Suppressor macrophage treated with lipopolysaccharide for 1 hour (primary cell): ENCODE results near the gene TMEM95.

ENCODE experiments used
- DNase-seq, 3 donors: peaks; one replicate each; pipeline ENCODE4 v3.0.0-alpha.2; 2020 to 2022

The TMEM95 gene

DNA sequence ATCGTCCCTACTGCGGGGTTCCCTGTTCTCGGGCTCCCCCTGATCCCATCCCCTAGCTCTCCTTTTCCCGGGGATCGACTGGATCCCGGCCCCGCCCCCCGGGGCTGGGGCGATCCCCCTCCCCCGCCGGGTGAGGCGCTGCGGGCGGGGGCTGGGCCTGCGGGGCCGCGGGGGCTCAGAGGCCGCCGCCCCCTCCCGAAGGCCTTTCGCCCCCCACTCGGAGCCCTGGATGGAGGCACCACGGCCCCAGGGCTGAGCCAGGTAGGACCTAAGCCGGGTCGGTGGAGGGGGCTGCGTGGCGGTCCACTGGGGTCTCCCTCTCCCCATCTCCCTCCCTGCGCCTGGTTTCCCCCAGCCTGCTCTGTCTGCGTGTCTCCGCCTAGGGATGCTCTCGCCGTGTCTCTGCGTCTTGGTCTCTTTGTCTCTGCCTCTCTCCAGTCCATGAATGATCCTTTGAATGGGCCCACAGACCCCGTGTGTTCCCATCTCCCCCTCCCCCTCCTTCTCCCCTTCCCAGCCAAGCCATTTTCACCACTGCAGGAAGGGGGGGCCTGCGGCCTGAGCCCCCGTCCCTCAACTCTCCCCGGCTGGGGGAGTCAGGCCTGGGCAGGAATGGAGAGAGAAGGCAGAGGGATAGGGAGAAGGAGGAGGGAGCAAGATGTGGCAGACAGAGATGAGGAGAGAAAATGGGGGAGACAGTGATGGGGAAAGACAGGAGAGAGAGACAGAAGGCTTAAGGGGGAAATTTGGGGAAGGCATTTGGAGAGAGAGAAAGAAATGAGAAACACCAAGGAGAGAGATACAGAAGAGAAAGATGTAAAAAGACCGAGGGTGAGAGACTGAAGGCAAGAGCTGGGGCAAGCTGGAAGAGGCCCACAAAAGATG, 50.6 kb downstream of the TMEM95 start:
- DNase-seq = no peak

DNA sequence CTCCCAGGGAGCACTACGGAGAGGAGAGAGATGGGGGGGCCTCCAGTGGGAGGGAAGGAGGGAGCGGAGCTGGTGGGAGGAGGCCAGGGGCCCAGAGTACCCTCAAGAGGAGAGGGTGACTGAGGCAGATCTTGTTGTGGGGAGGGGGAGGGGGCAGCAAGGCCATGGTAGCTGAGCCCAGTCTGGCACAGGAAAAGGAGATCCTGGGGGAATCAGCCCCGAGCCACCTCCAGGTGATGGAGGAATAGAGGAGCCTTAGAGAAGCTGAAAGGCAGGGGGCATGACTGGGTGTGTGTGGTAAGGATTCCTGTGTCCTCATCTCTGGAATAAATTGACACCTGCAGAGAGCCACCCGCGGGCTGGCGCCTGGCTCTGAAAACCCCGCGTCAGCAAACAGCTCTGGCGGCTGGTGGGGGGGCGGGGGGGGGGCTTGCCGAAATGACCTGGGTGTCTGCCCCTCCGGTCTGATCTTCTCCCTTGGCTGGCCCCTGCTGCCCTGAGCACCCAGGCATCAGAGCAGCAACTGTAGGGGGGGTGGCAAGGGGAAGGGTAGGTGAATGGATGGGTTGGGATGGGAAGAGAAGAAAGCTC, 51.4 kb downstream of the TMEM95 start:
- DNase-seq = no peak
